ENCODE data around the gene CLDN6. TPM values are rescaled to one million over a fixed set of nuclear protein-coding genes. Genes with fewer than 3 reads are reported as not detected.
A peak's percentile ranks its signal among the peaks of the same experiment; 100 is the strongest.

Gene CLDN6
- total RNA-seq, 1 experiment from 2014 or later = 743 TPM

GRCh38 chr16:3012246-3012645, 5.7 kb downstream of the CLDN6 start:
- Histone ChIP-seq H3T11ph (ENCODE audit: low read length) (no peak overlapping the region), H3K79me2 (ENCODE audit: insufficient read depth, low read length) (peaks cover 9% of the 10 kb centered on the region; the same call in 1 of the 2 replicates), H3K79me1 (ENCODE audit: insufficient read depth, low read depth, low read length, poor library complexity, severe bottlenecking) (no peaks in the 10 kb centered on the region), H3K9me3 (ENCODE audit: control insufficient read depth, low read depth, low read length) (no peaks in the 10 kb centered on the region), H4K20me1 (ENCODE audit: control insufficient read depth, insufficient read depth, insufficient read length) (no peaks in the 10 kb centered on the region), H2BK20ac (ENCODE audit: low read depth, low read length, poor library complexity, severe bottlenecking) (no peak overlapping the region), H3K56ac (ENCODE audit: insufficient read length, low read depth, low read length) (no peak overlapping the region), H4K8ac (replicated peaks; ENCODE audit: insufficient read length, low read depth, low read length) (no peak overlapping the region), H4K91ac (ENCODE audit: insufficient read length, low read depth, low read length) (no peak overlapping the region), H3K4me2 (ENCODE audit: insufficient read depth, insufficient read length, low read length) (peak overlapping the region; percentile 37), H3K18ac (ENCODE audit: insufficient read length, low read depth, low read length) (peak overlapping the region; percentile 40), H2AK5ac (ENCODE audit: insufficient read length, low read length) (no peak overlapping the region), H3K4ac (ENCODE audit: low read depth, low read length) (no peak overlapping the region), H2BK15ac (ENCODE audit: low read depth, low read length) (no peak overlapping the region), H3K9ac (ENCODE audit: extremely low read depth, insufficient read length, low read length) (no peak overlapping the region), H2BK120ac (ENCODE audit: low read depth, low read length, poor library complexity, severe bottlenecking) (no peak overlapping the region), H4K5ac (ENCODE audit: insufficient read length, low read depth, low read length) (no peak overlapping the region), H3K4me1 (ENCODE audit: insufficient read depth, low read length) (peaks cover 2% of the 10 kb centered on the region; the same call in 1 of the 2 replicates), H3K27ac (ENCODE audit: insufficient read length, low read depth, low read length) (no peak overlapping the region), H2BK5ac (ENCODE audit: insufficient read length, low read length) (no peak overlapping the region), H3K23ac (ENCODE audit: insufficient read length, low read depth, low read length) (no peak overlapping the region), H3K27me3 (ENCODE audit: insufficient read depth, low read length) (no peaks in the 10 kb centered on the region), H2BK12ac (ENCODE audit: insufficient read length, low read depth, low read length) (no peak overlapping the region), H3K23me2 (ENCODE audit: insufficient read length, low read depth, low read length, poor library complexity, severe bottlenecking) (peaks cover 22% of the 10 kb centered on the region), H2AFZ (ENCODE audit: low read length) (no peak overlapping the region), H3K14ac (ENCODE audit: insufficient read depth, low read length) (0 out of 2 replicates have a peak overlapping the region, but pooled peaks have one; percentile 4)
- H3K27me3 Mint-ChIP-seq (ENCODE audit: low read depth) = peaks cover 6% of the 10 kb centered on the region
- DNase-seq = no peak
- H3K9me3 Mint-ChIP-seq = no peaks in the 10 kb centered on the region
- peak overlapping the region; percentile 61 to 76 (median 75); a peak in 4 of 7 replicates for H3K27ac Mint-ChIP-seq
- H3K36me3 Mint-ChIP-seq (ENCODE audit: insufficient read depth in 1 of 3, low read depth in 3 of 3) = peaks cover 21 to 31% (median 29%) of the 10 kb centered on the region in 3 experiments
- no CpG with 5 or more reads among the region's 19 CpGs for WGBS (ENCODE audit: extremely low coverage, insufficient read length, low lambda C conversion rate)
- peak overlapping the region; percentile 51 to 79 for H3K4me3 Mint-ChIP-seq
- TF ChIP-seq CTCF (conservative IDR thresholded peaks at IDR 0.05) = no peak
- peaks cover 58 to 87% of the 10 kb centered on the region in 2 experiments for H3K4me1 Mint-ChIP-seq

All from H9 (cell line).